NCI-H2081 (cell line): ENCODE results near the gene MMD.
"Not testable (repeated sequence)": the region's sequence is repeated elsewhere in the genome, so short reads cannot be mapped to it uniquely, and the experiment has no call there.

Experiments used
- DNase-seq, 2 experiments: peaks; one replicate each; lab custom pipeline; 2025; lab: John Stamatoyannopoulos, UW

MMD gene

DNA sequence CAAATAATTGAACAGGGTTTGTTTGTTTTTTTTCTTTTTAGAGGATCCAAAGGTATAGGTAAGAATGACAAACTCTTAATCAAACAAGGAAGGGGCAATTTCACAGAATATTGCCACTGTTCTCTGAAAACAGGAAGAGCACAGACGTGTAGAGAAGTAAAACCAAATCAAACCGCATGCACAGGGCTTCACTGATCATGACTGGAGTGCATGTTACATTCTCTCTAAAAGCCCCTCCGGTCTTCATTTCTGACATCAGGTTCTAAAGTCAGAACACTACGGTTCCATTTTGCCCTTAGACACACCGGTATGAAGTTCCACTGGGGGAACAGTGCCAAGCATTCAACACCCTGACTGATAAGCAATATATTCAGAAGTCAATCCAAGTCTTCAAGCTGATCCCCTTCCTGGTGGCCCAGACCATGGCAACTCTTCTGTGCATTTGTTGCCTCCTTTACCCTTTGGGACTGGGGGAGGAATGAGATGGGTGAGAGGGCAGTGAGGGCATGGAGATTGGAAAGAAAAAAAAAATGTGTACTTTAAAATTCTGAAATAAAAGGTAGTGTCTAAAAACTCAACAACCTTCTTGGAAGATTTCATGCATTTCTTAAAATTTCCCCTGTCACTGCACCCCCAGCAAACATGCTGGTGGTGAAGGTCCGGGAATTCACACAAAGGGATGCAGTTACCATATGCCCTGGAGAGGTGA, 1.4 kb downstream of the MMD start:
- DNase-seq: no peak

DNA sequence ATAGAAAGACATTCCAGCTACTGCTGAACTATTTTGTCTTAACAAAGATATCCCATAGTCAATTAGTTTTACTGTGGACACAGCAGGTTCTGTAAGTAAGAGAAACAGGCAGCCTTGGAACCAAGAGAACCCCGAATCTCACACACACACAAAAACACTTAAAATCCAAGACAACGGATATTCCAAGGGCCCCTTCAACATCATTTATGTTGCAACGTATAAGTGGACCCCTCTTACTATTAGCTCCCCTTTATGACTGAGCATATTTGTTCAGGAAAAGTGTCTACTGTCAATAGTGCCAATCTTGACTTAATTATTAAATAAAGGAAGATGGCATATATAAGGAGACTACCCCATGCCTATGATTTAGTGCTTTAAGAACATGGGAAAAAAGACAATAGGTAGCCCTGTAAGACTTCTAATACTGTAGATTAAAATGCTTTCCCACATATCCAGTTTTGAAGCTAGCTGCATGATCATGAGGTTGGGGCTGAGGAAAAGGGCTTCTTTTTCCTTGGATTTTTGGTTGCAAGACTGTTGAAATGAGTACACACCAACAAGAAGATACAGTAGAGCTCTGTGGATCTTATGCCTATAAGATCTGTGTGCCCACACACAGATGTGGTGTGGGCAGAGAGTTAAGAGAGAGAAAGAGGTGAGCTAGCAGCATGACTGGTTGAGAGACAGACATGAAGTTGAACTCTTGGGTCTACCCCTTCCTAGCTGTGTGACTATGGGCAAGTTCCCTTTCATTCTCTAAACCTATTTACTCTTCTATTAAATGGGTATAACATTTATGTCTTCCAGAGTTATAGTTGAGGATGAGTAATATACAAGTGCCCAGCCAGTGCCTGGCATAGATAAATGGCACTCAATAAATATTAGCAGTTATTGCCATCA, 3.0 kb downstream of the MMD start:
- no peak for DNase-seq

DNA sequence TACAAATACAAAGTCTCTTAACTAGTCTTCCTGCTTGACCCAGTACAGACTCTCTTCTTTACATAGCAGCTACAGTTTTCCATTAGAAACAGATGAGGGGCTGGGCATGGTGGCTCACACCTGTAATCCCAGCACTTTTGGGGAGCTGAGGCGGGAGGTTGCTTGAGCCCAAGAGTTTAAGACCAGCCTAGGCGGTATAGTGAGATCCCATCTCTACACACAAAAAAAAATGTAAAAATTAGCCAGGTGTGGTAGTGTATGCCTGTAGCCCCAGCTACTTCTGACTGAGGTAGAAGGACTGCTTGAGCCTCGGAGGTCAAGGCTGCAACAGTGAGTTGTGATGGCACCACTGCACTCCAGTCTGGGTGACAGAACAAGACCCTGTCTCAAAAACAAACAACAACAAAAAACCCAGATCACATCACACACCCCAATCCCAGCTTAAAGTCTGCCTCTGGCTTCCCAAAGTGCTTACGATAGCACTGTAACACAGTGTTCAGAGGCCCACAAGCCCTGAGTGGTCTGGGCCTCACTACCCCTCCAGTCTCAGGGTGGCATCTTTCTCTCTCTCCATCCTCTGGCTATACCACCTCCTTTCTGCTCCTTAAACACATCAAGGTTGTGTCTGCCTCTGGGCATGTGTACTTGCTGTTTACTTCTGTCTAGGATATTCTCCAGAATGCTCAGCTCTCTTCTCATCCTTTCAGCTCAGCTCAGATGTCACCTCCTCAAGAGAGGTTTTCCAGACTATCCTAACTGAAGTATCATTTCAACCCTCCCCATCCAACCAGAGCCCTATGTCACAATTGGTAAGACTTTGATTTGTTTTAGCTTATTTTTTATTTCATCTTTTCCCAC, 4.0 kb downstream of the MMD start:
- no peak for DNase-seq

DNA sequence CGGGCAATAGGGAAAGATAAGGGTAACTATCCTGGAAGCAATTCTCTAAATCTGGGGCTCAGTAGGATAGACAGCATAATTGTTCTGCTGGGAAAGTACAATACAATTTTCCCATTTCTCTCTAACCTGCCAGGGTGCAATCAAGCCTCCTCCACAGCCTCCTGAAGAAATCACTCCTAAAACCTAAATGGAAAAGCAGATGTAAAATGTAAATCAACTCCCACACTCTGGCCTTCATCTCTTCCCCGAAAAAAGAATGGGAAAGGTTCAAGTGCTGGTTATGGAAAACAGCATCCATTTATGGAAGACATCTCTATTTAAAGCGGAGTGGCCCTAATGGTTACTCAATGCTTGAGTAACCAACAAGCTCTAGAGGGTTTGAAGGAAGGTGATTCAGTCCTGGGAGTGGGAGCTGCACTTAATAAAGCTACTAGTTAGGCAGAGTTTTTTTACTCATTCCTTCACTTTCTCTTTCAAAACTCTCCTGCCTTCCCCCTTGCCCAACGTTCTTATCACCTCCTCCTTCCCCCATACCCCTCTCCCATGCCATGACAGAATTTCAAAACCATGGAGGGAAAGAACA, 5.1 kb downstream of the MMD start:
- no peak for DNase-seq

DNA sequence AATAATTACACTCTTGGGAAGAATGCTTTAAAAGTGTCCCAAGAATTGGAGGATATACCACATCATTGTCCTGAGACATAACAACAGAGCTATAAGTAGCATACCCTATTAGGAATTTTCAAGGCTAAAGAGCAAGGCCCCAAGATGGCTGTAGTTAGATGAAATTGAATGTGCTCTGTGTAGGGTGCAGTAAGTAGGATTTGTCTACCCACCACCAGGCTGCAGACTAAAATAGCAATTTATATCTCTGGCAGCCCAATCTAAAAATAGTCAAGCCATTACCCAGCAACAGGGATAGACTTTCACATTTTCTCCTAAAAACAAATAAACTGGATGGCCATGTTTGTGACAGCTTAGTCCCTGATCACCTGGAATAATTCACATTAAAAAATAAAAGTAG, 5.6 kb downstream of the MMD start:
- DNase-seq: no peak

DNA sequence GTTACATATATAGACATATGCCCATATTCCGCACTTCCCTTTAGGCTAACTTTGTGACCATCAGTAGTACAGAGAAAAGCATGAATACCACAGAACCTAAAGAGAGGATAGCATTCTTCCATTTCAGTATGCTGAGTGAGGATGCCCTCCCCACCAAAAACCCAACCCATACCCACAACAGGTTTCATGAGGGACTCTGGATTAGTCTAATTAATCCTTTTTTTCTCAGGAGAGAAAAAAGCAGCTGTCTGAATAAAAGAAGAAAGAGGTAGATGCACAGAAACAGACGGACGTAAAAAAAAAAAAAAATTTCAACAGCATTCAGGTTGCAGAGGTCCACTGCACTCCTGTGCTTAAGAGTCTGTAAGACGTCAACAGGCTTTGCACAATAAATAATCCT, 6.7 kb downstream of the MMD start:
- DNase-seq: no peak

DNA sequence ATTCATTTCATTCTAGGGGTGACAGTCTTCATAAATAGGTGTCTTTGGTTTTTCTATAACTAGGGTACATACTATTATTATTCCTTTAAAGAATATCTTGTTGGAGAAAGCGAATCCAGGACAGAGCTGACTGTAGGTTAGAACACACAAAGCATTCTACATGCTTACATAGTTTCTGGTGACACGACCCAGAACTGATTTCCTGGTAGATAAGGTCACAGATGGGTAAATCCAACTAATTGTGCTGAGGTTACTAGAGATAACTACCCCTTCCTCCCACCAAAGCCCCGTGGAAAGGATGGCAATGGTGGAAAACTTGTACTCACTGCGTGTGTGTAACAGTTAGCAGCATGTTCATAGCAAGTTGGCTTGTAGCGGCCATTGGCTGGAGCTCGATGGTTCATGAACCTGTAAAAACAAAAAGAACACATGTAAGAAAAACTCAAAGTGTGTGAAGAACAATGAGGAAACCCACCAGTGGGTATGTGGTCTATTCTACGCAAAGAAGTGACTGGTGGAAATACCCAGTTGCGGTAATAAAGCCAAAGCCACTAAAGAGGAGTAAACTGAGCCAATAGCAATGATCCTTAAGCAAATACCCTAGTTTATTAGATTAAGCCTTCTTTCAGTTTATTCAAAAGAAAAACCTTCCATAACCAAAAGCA, 7.7 kb downstream of the MMD start:
- no peak for DNase-seq

DNA sequence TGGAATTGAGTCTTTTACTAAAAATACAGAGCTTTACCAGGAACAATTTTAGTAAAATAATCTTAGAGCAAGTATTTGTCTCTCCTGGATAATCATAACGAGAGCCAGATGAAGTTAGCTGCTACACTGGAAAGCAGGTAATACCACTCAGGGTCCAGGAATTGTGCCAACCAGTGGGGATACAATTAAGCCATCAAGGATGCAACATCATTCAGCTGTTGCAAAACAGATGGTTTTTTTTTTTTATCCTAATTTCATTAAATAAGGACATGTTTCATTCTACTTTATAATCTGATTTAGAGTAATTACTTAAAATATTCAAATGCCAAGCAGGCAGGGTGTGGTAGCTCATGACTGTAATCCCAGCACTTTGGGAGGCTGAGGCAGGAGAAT, 10.2 kb downstream of the MMD start:
- DNase-seq: no peak

DNA sequence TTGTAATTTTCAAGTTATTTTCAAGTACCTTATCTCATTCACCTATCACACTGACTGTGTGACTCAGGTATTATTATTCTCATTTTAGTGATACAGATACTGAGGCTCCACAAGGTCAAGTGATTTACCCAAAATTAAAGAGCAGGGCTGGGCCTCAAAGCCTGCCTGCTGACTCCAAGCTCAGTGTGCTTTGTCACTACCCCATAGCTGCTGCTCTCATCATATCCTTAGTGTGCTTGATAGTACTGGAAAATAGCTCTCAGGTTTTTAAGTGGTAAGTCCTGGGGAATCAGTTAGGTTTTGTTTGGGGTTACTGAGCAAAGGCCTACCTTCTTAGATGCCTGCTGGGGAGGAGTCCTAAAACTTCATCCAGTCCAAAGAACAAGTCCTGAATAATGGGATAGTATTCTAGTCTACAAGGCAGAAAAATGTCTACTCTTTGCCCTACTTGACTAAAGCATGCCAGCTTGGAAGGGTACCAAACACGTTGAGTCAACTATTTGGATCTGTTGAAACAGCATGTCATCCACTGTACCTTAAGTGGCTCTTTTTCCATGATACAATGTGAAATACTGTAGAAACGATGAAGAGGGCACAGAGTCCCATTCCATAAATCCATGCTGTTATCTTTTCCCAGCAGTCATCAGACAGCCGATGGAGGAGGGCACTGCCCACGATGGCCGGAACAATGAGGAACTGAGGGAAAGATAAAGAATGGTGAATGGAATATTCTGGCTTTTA, 10.7 kb downstream of the MMD start:
- no peak for DNase-seq

DNA sequence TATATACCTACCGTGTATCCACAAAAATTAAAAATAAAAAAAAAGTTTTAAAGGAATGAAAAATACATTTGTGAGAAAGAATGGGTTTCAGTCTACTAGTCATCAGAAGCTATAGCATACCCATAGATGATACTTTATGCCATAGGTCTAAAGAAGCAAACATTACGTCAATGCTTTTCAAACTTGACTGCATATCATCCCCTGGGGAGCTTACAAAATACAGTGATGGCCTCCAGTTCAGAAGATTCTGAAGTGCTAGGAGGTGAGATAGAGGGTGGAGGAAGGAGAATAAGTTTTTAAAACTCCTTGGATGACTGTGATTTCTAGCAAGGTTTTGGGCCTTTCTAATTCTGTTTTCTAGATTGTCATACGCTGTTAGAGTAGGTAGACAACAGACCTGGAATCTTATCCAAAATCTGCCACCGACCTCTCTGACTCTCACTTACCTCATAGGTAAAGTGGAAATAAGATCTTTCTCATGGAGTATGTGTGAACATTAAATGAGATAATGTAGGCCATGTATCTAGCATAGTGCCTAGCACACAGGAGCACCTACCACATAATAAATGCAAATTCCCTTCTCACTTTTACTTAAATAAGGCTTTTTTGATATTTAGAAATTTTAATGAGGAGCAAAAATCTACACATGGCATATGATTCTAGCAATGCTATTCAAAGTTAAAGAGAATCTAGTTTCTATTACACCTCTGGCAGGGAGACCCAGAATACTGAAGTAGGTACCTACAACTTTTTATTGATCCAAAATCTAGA, 12.4 kb downstream of the MMD start:
- DNase-seq: no peak

DNA sequence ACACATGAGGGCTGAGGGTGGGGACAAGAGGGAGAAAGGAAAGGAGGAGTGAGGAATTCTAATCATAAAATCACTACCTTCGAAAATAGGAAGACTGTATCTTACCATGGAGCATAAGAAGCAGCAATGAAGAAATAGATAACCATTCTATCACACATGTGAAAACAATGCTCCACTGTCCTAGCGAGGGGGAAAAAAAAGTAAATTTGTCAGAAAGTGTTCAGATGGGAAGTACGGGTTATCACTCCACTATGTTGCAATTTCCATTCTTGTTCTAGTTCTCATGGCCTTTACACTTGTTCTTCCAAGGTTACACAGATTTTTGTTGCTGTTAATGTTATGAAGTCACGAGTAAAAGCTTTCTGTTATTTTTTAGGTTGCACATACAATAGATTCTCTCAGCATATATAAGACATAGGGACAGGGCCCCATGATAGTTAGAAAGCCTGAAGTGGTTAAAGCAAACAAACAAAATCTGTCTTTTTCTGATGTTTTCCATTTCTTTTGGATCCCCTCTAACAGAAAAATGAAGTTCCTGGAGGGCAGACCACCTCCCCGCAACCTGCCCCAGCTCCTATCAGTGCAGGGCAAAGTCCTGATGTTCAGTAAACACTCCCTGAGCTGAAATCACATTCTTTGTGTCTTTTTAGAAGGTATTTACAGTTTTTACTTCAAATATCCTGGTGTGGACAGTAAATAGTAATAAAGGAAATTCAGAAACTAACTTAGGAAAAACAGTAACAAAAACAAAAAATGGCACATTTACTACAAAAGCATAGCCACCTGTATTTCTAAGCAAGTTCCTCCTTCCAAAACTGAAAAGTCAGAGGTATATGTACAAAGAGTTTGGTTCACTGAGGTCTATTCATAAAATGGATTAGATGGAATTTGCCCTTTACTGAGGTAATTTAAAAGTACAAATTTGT, 13.7 kb downstream of the MMD start:
- no peak for DNase-seq

DNA sequence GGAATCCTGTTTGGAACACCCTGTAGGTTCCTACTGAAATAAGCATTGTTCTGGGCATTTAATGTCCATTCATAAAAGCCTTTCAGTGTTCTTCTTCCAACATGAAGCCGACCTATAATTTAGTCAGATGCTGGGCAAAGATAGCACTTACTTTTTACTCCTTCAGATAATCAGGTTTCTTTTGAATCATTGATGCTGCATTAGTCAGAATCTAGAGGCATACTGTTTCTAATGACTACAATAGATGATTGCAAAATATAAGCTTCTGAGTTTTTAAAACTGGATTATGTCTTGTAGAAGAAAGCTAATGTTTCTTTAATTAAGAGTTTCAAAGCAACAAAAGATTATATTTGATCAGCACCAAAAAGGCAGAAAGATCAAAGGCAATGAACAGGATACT, 16.0 kb downstream of the MMD start:
- DNase-seq: no peak

DNA sequence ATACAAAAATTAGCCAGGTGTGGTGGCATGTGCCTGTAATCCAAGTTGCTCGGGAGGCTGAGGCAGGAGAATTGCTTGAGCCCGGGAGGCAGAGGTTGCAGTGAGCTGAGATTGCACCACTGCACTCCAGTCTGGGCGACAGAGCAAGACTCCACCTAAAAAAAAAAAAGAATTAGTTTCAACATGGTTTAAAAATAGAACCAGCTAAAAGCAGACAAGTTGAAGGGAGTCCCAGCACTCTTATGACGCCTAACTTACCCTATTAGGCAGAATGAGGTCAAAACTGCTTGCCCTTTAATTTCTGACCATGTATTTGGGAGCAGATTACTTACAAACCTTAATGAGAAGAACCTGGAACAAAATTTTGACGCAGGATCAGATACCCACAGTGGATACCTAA, 17.4 kb downstream of the MMD start:
- not testable (repeated sequence) for DNase-seq

DNA sequence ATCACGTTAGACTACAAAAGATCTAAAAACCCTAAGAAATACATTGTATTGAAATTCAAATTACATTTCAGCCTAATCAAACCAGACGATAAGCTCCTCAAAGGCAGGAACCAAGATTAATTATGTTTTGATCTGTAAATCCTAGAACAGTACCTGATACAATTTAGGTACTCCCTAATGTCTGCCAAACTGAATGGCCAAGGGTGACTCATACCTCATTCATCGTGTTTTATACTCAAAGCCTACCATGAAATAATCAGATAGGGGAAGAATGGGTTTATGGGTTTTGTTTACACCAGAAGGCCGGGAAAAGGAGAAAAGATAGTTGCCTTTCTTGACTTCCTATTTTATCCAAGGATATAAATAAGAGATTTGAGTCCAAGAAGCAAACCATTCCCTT, 19.3 kb downstream of the MMD start:
- DNase-seq: no peak

DNA sequence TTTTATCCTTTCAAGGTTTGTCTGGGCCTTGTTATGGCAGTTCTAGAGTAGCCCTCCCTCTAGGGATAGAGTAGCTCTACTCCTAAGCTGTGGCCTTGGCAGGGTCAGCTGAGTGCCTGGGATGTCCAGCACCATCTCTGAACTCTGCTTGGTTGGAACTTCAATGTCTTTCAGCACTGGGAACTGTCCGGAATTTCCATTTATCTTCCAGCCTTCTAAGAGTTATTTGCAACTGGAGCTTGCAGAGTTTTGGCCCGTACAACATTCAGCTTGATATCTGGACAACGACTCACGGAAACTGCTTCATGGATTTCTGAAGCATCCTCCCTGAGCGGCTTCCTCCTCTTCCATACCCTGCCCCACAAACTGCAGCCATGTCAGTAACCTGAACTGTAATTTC, 22.9 kb downstream of the MMD start:
- no peak for DNase-seq

DNA sequence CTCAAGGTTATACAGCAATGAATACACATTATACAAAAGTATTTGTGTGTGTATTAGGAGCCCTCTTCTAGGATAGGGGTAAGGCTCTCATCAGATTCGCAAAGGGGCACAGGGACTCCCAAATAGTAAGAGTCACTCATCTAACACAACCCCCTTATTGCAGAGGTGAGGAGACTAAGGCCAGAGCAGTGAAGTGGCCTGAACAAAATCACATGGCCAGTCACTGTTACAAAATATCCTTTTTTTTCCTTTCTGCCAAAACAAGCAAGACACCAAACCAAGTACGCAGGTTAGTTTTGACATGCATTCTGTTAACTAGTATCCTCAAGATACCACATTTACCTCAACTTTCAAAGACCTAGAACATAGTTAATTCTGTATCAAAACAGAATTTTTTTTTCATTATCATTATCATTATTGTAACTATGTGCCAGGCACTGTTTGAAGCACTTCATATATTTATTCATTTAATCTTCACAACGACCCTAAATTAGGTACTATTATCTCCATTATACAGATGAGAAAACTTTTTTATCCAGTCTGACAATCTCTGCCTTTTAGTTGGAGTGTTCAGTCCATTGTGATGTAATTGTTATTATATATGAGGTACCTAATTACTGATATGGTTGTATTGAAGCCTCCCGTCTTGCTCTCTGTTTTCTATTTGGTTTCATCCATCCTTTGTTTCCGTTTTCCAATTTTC, 25.7 kb downstream of the MMD start:
- DNase-seq: no peak

DNA sequence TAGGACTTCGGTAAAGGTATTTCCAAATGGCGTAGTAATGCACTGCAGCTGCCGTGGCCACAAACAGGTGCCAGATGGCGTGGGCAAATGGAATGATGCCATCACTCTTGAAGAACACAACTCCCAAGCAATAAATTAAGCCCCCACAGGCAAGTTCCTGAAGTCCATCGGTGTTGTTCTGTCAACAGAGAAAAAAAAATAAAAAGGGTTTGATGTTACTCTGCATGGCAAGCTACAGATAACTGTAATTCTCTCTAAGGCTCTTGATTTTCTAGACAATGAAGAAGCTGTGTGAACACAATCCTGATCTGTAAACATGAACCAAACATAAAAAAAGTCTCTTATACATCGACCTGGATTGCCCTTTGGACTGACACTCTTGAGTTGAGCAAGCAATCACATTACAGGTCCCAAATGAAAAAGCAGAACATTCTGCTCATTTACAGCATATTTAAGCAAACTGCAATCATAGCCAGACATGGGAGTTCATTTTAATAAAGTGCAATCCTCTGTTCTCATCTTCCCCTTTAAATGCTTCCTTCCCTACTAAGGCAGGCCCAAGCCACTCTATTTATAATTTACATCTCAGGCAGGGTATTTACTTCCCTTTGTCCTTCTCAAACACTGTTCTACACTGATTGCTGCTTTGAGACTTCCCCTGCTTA, 27.1 kb downstream of the MMD start:
- no peak for DNase-seq
